Endometrial microvascular endothelial cells (primary cell): ENCODE data around the gene GALR1. TPM values are rescaled to one million over a fixed set of nuclear protein-coding genes. Genes with fewer than 3 reads are reported as not detected.
"Not testable (repeated sequence)": the region's sequence is repeated elsewhere in the genome, so short reads cannot be mapped to it uniquely, and the experiment has no call there.

ENCODE experiments used
- in situ Hi-C: cut with HindIII; loops from 2 replicates; pipeline ENCODE4 v1.10.0; 2017; ENCODE audit warnings: low sequenced_read_pairs, low pct_unique_long_range_greater_than_20kb; ENCODE audit errors: inconsistent ontology term
- total RNA-seq: library from RNA; depleted of rRNA; stranded (reverse); fragments of >200 nt; gene quantifications from one replicate; pipeline ENCODE4 v1.2.3, GENCODE V29; 2015; ENCODE audit errors: inconsistent ontology term

The GALR1 gene
- total RNA-seq: not detected

- in situ Hi-C loops: no loop called here
These were observed at the start of gene GALR1 for GRCh38 chr18:77249569-77250500. GALR1 (plus strand) TSS chr18:77249848; CDS start chr18:77250549, 701 bp downstream.

- in situ Hi-C loops: no loop called here
These were observed 48.1 kb upstream of the GALR1 start for GRCh38 chr18:77201506-77201905.

DNA sequence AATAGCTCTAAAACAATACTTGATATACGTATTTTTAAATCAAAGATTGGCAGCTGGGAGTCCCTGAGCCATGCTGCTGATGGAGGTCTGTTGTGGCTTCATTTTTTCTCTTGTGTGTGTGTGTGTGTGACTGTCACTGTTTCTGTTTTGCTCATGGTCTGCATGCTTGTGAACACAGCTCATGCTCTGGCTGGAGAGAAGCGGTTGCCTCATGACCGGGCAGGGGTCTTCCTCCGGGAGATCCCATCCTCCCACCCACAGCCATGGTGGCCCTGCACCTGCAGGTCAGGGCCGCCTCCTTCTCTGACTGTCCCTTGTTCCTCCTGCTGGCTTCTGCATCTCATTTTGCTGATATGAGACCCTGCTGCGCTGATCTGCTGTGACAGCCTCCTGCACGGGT lies 47.3 kb upstream of the GALR1 start:
- in situ Hi-C loops: no loop called here

DNA sequence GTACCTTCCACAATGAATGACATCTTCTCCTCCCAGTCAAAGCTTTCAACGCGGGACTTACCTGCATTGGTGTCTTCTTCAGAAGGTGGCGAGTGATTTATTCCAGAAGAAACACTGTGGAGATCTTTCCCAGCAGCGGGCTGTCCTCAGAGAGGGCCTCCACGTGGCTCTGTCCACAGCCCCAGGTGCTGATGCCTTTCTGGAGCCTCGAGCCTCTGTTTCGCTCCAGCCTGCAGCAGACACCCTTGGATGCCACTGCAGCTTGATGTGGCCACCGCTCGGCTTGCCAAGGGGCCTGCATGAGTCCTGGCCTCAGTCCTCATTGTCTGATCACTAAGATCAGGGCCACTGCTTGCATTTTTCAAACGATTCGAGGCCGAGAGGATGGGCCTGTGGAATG lies 46.6 kb upstream of the GALR1 start:
- in situ Hi-C loops: no loop called here

GRCh38 chr18:77203851-77204250 lies 45.8 kb upstream of the GALR1 start:
- in situ Hi-C loops: no loop called here

DNA sequence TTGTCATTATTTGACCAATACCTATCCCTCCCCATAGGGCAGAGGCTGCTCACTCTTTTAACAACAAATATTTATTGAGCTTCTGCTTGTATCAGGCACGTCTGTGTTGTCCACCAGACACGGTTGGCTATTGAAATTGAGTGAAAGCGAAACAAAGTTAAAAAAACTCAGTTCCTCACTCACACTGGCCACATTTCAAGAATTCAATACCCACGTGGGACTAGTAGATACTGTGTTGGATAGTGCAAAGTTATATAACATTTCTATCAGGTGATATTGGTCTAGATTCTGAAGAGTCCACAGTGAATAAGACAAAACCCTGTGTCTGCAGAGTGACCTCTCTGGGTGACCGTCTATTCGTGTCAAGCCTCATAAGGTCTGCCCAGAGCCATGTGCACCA lies 43.9 kb upstream of the GALR1 start:
- in situ Hi-C loops: no loop called here

- in situ Hi-C loops: no loop called here
These were observed 42.8 kb upstream of the GALR1 start for GRCh38 chr18:77206676-77207374.

DNA sequence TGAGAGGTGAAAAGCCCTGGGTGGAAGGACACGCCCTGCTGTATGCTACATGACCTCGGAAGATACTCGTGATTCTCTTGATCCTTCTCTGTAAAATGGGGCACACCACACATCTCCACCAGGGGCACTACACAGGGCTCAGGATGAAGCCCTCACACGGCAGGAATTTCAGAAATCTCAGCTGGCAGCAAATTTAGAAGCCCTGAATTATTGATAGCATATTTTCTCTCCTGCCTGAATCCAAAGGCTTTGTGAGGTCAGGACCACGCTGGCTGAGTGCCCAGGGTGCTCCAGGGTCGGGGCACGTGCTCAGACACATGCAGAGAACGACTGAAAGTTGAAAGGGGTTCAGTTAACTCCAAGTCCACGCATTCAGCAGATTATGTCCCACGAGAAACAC lies 42.1 kb upstream of the GALR1 start:
- in situ Hi-C loops: no loop called here

GRCh38 chr18:77208964-77209363 lies 40.7 kb upstream of the GALR1 start:
- in situ Hi-C loops: no loop called here

DNA sequence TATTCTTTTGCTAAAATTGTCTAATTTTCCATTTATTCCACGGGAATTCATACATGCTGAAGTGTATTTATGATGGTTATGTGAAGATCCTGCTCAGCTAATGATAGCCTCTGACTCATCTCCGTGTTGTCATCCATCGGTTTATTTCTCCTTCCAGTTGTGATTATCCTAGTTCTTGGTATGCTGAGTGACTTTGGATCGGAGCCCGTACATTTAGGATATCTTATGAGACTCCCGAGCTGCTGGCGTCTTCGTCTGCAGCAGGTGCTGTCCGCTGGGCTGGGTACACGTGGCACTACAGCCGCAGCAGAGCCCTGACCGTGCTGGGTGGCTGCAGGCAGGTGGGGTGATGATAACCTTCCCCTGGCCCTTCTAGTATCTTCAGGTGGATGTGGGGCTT lies 40.1 kb upstream of the GALR1 start:
- in situ Hi-C loops: no loop called here

- in situ Hi-C loops: no loop called here
These were observed 39.4 kb upstream of the GALR1 start for GRCh38 chr18:77210249-77210648.

DNA sequence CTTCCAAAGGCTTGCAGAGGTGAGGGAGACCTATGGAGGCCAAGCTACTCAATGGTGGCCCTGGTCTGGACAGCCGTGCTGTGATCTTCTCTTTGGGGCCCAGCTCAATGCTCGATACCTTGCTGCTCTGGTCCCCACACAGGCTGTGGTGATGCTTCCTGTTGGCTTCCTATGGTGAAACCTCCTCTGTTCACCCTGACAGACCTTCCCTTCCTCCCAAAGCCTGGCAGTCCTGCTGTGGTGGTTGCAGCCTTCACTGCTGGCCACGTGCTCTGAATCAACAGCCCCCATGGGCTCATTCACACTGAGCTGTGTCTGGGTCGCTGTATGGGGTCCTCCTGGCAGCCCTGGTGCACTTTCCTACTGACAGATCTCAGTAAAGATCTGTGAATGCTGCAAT lies 31.0 kb upstream of the GALR1 start:
- in situ Hi-C loops: no loop called here

GRCh38 chr18:77220726-77221125 lies 28.9 kb upstream of the GALR1 start:
- in situ Hi-C loops: no loop called here

DNA sequence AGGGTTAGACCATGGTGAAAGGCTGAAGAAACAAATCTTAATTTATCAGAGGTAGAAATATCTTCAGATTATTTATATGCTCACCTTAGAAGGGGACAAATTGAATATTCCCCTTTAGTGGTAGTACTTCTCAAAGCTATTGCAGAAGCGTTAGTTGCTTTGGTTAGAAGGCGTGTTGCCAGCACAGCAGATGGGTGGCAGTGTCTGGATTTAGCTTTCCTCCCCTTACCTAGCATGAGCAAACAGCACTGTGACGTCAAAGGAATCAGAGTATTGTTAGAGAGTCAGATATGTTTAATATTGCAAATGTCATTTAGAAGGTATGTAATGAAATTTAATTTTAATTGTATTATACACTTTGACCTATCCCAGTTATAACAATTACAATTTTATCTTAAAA lies 27.2 kb upstream of the GALR1 start:
- in situ Hi-C loops: no loop called here

- in situ Hi-C loops: no loop called here
These were observed 26.4 kb upstream of the GALR1 start for GRCh38 chr18:77223221-77223639.

- in situ Hi-C loops: no loop called here
These were observed 26.0 kb upstream of the GALR1 start for GRCh38 chr18:77223653-77224052.

- in situ Hi-C loops: no loop called here
These were observed 19.0 kb upstream of the GALR1 start for GRCh38 chr18:77230645-77231044.

DNA sequence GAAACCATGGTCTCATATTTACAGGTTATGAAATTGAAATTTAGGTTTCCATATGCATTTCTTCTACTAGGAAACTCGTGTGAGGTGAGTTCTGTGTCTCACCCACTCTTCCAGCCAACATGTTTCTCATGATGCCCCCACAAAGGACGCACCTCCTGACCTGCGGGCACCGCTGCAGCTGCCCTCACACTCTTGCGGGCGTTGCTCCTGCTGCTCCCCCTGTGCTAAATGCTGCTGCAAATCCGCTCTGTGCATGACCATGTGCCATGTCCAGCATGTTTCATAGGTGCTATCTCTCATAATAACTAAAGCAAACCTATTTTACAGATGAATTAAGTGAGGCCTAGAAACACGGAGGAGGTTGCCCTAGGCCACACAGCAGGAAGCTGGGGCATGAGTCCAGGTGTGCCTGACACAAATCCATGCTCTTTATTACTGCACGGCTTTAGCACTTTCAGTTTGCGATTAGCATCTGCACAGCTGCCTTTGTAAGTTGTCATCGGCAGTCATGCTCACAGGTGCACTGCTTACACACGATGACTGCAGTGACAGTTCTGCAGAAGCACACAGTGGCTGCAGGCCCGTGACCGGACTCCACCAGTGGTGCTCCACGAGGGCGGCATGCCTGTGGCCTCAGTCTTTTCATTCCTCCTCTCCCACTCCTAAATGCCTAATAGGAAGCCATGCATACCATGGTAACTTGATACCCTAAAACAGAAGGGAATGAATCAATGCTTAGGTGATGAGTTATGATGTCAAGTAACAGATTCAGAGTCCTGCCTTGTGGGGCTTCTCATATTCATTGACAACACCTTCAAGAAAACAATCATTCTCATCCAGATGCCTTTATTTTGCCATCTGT lies 14.9 kb upstream of the GALR1 start:
- in situ Hi-C loops: no loop called here

- in situ Hi-C loops: not testable (repeated sequence)
These were observed 10.4 kb upstream of the GALR1 start for GRCh38 chr18:77239285-77239684.
